HepG2 (cell line): ENCODE results near the gene KLF15. TPM values are rescaled to one million over a fixed set of nuclear protein-coding genes. Genes with fewer than 3 reads are reported as not detected.
A peak's percentile ranks its signal among the peaks of the same experiment; 100 is the strongest.

Source experiments
- ATAC-seq: fragments of 200-7000 bp; cut with Tn5 transposase; 3 replicates; pipeline ENCODE4 v1.9.1; 2020; ENCODE audit warnings: mild to moderate bottlenecking, moderate library complexity
- BruUV-seq: library from RNA; stranded (reverse); fragments of 400-500 nt; replicated peaks from 2 replicates; lab custom pipeline; 2021; lab: Mats Ljungman, UMichigan
- CTCF ChIA-PET: fragments of 300-600 bp; formaldehyde crosslinking; extraction: SDS; loops from one replicate; lab custom pipeline; 2021; ENCODE audit warnings: low total read pairs, inconsistent platforms, low intra/inter-chr PET ratio; lab: Yijun Ruan, JAX
- POLR2A ChIA-PET: fragments of 350-600 bp; sonication (Branson Sonifier 250); formaldehyde crosslinking; loops from one replicate; lab custom pipeline; 2020; ENCODE audit warnings: antibody characterized with exemption, inconsistent platforms; lab: Yijun Ruan, JAX
- DNase-seq: peaks from one replicate; pipeline ENCODE4 v3.0.0-alpha.2; 2015; ENCODE audit warnings: low spot score
- FAIRE-seq: peaks from 3 replicates; lab custom pipeline; 2011; peaks lifted over from hg19 to GRCh38; lab: Jason Lieb, UNC
- H2AFZ ChIP-seq: one replicate; pipeline ENCODE4 v1.6.1; 2011; ENCODE audit warnings: low read length, inconsistent platforms
- H3K27ac ChIP-seq: fragments of 300-600 bp; 3 replicates; pipeline ENCODE4 v1.8.0; 2011; ENCODE audit warnings: mixed run types, mild to moderate bottlenecking, mixed read lengths, low read length, inconsistent platforms; ENCODE audit not compliant: insufficient read depth; ENCODE audit errors: extremely low read length
- H3K27me3 ChIP-seq, 2 experiments: fragments of 200-600 bp in 1 of 2; 2 replicates in 1 of 2; 3 replicates in 1 of 2; pipeline versions ENCODE4 v1.6.0 to v1.8.0; 2011; ENCODE audit warnings: low read length in 2 of 2, mild to moderate bottlenecking in 2 of 2, moderate library complexity in 2 of 2, inconsistent platforms in 1 of 2; ENCODE audit not compliant: insufficient read depth in 2 of 2, control insufficient read depth in 1 of 2
- H3K36me3 ChIP-seq, 2 experiments: fragments of 200-600 bp in 1 of 2; replicated peaks in 1 of 2; 2 replicates in 1 of 2; 3 replicates in 1 of 2; pipeline versions ENCODE4 v1.5.1 to v1.8.0; 2011; ENCODE audit warnings: low read length in 2 of 2, inconsistent platforms in 1 of 2; ENCODE audit not compliant: insufficient read depth in 2 of 2, control insufficient read depth in 1 of 2
- H3K4me1 ChIP-seq: 2 replicates; pipeline ENCODE4 v1.5.1; 2012; ENCODE audit warnings: low read length, inconsistent platforms; ENCODE audit not compliant: insufficient read depth
- H3K4me2 ChIP-seq: 2 replicates; pipeline ENCODE4 v1.6.0; 2011; ENCODE audit warnings: low read depth, low read length, inconsistent platforms
- H3K4me3 ChIP-seq, 3 experiments: fragments of 200-600 bp in 1 of 3; sonication (generic), shearing (Covaris generic) in 1 of 3; replicated peaks in 1 of 3; 2 replicates each; pipeline ENCODE4 v1.5.1; 2011 to 2016; ENCODE audit warnings: low read length in 3 of 3, inconsistent platforms in 2 of 3, low read depth in 2 of 3, mild to moderate bottlenecking in 2 of 3, control low read depth in 1 of 3, mixed read lengths in 1 of 3; ENCODE audit not compliant: insufficient read depth in 1 of 3
- H3K79me2 ChIP-seq: one replicate; pipeline ENCODE4 v1.6.1; 2011; ENCODE audit warnings: low read length, inconsistent platforms; ENCODE audit not compliant: insufficient read depth
- H3K9ac ChIP-seq: 2 replicates; pipeline ENCODE4 v1.6.0; 2011; ENCODE audit warnings: mild to moderate bottlenecking, low read depth, low read length, inconsistent platforms; ENCODE audit not compliant: insufficient read depth
- H3K9me3 ChIP-seq: 2 replicates; pipeline ENCODE4 v1.5.1; 2012; ENCODE audit warnings: mild to moderate bottlenecking, low read length
- H4K20me1 ChIP-seq: 2 replicates; pipeline ENCODE4 v1.6.0; 2011; ENCODE audit warnings: inconsistent platforms, mild to moderate bottlenecking, low read length, moderate library complexity; ENCODE audit not compliant: insufficient read depth
- LCORL ChIP-seq, 2 experiments: fragments of 450-650 bp in 1 of 2; sonication (generic) in 1 of 2; formaldehyde crosslinking in 1 of 2; IDR thresholded peaks; 2 replicates each; pipeline versions ENCODE4 v1.5.0 to v1.6.1; 2017 to 2020; ENCODE audit warnings: antibody characterized with exemption in 1 of 2, missing genetic modification reagents in 1 of 2
- POLR2AphosphoS5 ChIP-seq: IDR thresholded peaks from 2 replicates; pipeline ENCODE4 v1.6.1; 2012; ENCODE audit warnings: low read depth, low read length
- SIN3B ChIP-seq: fragments of 150-350 bp; IDR thresholded peaks from 2 replicates; pipeline ENCODE4 v1.6.1; 2014; ENCODE audit warnings: low read length
- ZNF556 ChIP-seq: sonication (generic); formaldehyde crosslinking; IDR thresholded peaks from 2 replicates; pipeline ENCODE4 v1.4.0; 2020; ENCODE audit warnings: mild to moderate bottlenecking, missing genetic modification reagents, borderline replicate concordance
- WGBS: methylation state at CpG from one replicate; pipeline ENCODE4 v1.1.6; 2017; ENCODE audit warnings: low lambda C conversion rate; 5-methylcytosine and 5-hydroxymethylcytosine counted together
- in situ Hi-C: cut with HindIII; loops from 2 replicates; pipeline ENCODE4 v1.10.0; 2017; ENCODE audit warnings: low pct_unique_long_range_greater_than_20kb; ENCODE audit not compliant: extremely low pct_ligation_motif_present
- intact Hi-C: fragments of 100-400 bp; cut with micrococcal nuclease; formaldehyde crosslinking; loops from one replicate; pipeline ENCODE4 v1.10.0; 2022; ENCODE audit not compliant: unreplicated experiment
- polyA plus RNA-seq, 8 experiments: library from polyadenylated mRNA; depleted of rRNA in 3 of 8; stranded (reverse) in 7 of 8; unstranded in 1 of 8; fragments of >200 nt; fragmentation: Illumina TruSeq in 4 of 8; extraction: Trizol in 4 of 8; gene quantifications; 2 replicates each; pipeline versions ENCODE4 v1.2.1 to v1.2.3, GENCODE V29; 2011 to 2016; ENCODE audit warnings: low read depth in 4 of 8, missing spikeins in 1 of 8, mixed read lengths in 1 of 8; ENCODE audit not compliant: insufficient read depth in 1 of 8
- total RNA-seq, 5 experiments: library from RNA; depleted of rRNA; stranded (reverse); fragments of >200 nt; fragmentation: Illumina TruSeq; extraction: Trizol; gene quantifications; 2 replicates each; pipeline ENCODE4 v1.2.3, GENCODE V29; 2016; ENCODE audit warnings: low read depth in 1 of 5
- TF ChIP-seq, protein P1 (sequence below): IDR thresholded peaks from 2 replicates; pipeline ENCODE4 v1.6.1; 2016; ENCODE audit warnings: missing compliant biosample characterization, missing genetic modification reagents, borderline replicate concordance
- TF ChIP-seq, protein P2 (sequence below), 2 experiments: fragments of 450-650 bp in 1 of 2; sonication (generic) in 1 of 2; formaldehyde crosslinking in 1 of 2; IDR thresholded peaks; 2 replicates each; pipeline versions ENCODE4 v1.6.1 to v1.8.0; 2016 to 2022; ENCODE audit warnings: antibody characterized with exemption in 1 of 2, mild to moderate bottlenecking in 1 of 2, missing genetic modification reagents in 1 of 2

The KLF15 gene
- total and polyA plus RNA-seq, 2 of the 13 experiments (the other 11 are each of a cell fraction or from before 2014, with no cell fraction given) = 7.1 to 7.8 TPM

DNA sequence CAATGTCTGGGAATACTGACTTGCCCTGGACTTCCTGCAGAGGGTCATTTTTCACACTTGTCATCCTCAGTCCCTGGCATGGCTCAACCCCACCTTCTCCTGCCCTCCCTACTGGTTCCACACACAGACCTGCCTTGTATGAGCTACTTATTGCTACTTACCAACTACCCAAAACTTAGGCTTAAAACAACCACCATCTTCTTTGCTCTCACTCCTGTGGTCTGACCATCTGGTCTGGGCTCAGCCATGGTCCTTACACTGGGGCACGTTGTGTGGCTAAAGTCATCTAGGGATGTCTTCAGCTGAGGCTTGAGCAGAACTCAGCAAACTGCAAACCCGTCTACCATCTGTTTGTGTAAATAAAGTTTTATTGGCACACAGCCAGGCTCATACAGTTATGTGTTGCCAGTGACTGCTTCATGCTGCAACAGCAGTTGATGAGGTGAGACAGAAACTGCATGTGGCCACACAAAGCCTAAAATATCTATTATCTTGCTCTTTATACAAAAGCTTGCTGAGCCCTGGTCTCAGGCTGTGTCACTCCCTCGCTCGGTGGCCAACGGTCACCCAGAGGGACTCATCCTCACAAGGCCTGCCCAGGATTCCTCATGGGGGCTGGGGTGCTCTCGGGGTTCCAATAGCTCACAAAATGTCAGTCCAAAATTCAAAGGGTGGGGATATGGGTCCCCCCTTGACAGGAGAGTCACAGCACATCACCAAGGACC is 43.5 kb downstream of the KLF15 start:
- H3K9me3 ChIP-seq = no peaks in the 10 kb centered on the region
- CTCF ChIA-PET = no interaction called here
- H3K4me1 ChIP-seq = no peaks in the 10 kb centered on the region
- FAIRE-seq (no peak), ATAC-seq (no peak), DNase-seq (no peak)
- in situ Hi-C loops = no loop called here
- no peak overlapping the region for H3K4me3 ChIP-seq
- no peak overlapping the region for H3K4me2 ChIP-seq
- POLR2A ChIA-PET = no interaction called here
- 39% methylated on average over 4 of the region's 6 CpGs for WGBS
- H3K9ac ChIP-seq = no peak overlapping the region
- peaks cover 0 to 6% of the 10 kb centered on the region in 2 experiments; a peak in 2 of 5 replicates for H3K27me3 ChIP-seq
- no TSS peak for BruUV-seq
- H3K27ac ChIP-seq = no peak overlapping the region
- no peaks in the 10 kb centered on the region for H3K79me2 ChIP-seq
- no peaks in the 10 kb centered on the region for H4K20me1 ChIP-seq
- no peak overlapping the region for H2AFZ ChIP-seq
- no peaks in the 10 kb centered on the region for H3K36me3 ChIP-seq
- intact Hi-C loops = no loop called here
- TF ChIP-seq POLR2AphosphoS5 (no peak), ZNF556 (CRISPR knock-in tag) (no peak), LCORL (IDR thresholded peaks at IDR 0.05) (peak; percentile 43; the same call in 1 of the 2 replicates), LCORL (CRISPR knock-in tag; IDR thresholded peaks at IDR 0.05) (no peak), SIN3B (no peak)
- TF ChIP-seq, protein P1, sequence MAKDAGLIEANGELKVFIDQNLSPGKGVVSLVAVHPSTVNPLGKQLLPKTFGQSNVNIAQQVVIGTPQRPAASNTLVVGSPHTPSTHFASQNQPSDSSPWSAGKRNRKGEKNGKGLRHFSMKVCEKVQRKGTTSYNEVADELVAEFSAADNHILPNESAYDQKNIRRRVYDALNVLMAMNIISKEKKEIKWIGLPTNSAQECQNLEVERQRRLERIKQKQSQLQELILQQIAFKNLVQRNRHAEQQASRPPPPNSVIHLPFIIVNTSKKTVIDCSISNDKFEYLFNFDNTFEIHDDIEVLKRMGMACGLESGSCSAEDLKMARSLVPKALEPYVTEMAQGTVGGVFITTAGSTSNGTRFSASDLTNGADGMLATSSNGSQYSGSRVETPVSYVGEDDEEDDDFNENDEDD (CRISPR knock-in tag) = no peak
- TF ChIP-seq, protein P2, sequence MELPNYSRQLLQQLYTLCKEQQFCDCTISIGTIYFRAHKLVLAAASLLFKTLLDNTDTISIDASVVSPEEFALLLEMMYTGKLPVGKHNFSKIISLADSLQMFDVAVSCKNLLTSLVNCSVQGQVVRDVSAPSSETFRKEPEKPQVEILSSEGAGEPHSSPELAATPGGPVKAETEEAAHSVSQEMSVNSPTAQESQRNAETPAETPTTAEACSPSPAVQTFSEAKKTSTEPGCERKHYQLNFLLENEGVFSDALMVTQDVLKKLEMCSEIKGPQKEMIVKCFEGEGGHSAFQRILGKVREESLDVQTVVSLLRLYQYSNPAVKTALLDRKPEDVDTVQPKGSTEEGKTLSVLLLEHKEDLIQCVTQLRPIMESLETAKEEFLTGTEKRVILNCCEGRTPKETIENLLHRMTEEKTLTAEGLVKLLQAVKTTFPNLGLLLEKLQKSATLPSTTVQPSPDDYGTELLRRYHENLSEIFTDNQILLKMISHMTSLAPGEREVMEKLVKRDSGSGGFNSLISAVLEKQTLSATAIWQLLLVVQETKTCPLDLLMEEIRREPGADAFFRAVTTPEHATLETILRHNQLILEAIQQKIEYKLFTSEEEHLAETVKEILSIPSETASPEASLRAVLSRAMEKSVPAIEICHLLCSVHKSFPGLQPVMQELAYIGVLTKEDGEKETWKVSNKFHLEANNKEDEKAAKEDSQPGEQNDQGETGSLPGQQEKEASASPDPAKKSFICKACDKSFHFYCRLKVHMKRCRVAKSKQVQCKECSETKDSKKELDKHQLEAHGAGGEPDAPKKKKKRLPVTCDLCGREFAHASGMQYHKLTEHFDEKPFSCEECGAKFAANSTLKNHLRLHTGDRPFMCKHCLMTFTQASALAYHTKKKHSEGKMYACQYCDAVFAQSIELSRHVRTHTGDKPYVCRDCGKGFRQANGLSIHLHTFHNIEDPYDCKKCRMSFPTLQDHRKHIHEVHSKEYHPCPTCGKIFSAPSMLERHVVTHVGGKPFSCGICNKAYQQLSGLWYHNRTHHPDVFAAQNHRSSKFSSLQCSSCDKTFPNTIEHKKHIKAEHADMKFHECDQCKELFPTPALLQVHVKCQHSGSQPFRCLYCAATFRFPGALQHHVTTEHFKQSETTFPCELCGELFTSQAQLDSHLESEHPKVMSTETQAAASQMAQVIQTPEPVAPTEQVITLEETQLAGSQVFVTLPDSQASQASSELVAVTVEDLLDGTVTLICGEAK (IDR thresholded peaks at IDR 0.05) = no peak
- TF ChIP-seq, protein P2 (CRISPR knock-in tag; IDR thresholded peaks at IDR 0.05) = peak; percentile 96
